Gastrocnemius medialis (tissue), 4 donors: ENCODE data around the gene GPBP1.

Source experiments
- POLR2A ChIP-seq, 2 donors: fragments of 450-650 bp; IDR thresholded peaks; one replicate each; pipeline ENCODE4 v1.6.1; 2017; ENCODE audit warnings: antibody characterized with exemption in 2 of 2, mild to moderate bottlenecking in 2 of 2, moderate library complexity in 2 of 2
- TF ChIP-seq, protein P1 (sequence below), 5 experiments: fragments of 450-650 bp in 3 of 5; fragments of 200-600 bp in 2 of 5; sonication (generic) in 2 of 5; IDR thresholded peaks in 4 of 5; conservative IDR thresholded peaks in 1 of 5; 1 replicate in 4 of 5; 2 replicates in 1 of 5; pipeline ENCODE4 v1.5.1; 2016 to 2019; ENCODE audit warnings: antibody characterized with exemption in 5 of 5, mild to moderate bottlenecking in 3 of 5, moderate library complexity in 3 of 5

DNA sequence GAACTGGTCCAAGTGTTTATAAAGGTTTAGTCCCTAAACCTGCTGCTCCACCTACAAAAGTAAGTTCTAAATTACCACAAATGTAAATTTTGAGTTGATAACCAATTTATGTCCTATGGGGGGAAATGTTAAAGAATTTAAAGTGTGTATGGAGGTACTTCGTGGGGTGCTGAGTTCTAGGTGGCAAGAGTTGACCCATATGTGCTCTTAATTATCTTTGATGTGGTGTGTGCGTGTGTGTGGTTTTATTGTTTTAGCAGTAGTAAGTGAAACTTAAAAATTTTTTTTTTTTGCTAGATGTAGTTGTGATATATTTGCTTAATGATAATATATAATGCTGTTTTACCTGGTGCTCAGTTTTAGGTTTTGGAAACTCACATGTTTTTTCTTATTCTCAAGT, 72.6 kb downstream of the GPBP1 start:
- TF ChIP-seq, protein P1, sequence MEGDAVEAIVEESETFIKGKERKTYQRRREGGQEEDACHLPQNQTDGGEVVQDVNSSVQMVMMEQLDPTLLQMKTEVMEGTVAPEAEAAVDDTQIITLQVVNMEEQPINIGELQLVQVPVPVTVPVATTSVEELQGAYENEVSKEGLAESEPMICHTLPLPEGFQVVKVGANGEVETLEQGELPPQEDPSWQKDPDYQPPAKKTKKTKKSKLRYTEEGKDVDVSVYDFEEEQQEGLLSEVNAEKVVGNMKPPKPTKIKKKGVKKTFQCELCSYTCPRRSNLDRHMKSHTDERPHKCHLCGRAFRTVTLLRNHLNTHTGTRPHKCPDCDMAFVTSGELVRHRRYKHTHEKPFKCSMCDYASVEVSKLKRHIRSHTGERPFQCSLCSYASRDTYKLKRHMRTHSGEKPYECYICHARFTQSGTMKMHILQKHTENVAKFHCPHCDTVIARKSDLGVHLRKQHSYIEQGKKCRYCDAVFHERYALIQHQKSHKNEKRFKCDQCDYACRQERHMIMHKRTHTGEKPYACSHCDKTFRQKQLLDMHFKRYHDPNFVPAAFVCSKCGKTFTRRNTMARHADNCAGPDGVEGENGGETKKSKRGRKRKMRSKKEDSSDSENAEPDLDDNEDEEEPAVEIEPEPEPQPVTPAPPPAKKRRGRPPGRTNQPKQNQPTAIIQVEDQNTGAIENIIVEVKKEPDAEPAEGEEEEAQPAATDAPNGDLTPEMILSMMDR (IDR thresholded peaks at IDR 0.05 in 4 of 5, conservative IDR thresholded peaks at IDR 0.05 in 1 of 5): no peak
- TF ChIP-seq POLR2A (IDR thresholded peaks at IDR 0.05): no peak
